Neural progenitor cell (in vitro differentiated cells): ENCODE measurements around the gene SYNDIG1. TPM values are rescaled to one million over a fixed set of nuclear protein-coding genes. Genes with fewer than 3 reads are reported as not detected.

Experiments used
- DNase-seq: peaks from one replicate; pipeline ENCODE4 v3.0.0-alpha.2; 2016; ENCODE audit warnings: low spot score
- H2AFZ ChIP-seq: fragments of 200-600 bp; sonication (generic); replicated peaks from 2 replicates; pipeline ENCODE4 v1.6.1; 2016; ENCODE audit warnings: antibody characterized with exemption
- H3F3A ChIP-seq: fragments of 200-600 bp; sonication (generic); 2 replicates; pipeline ENCODE4 v1.6.1; 2016; ENCODE audit warnings: antibody characterized with exemption, low read depth
- H3K27ac ChIP-seq: fragments of 200-600 bp; sonication (generic); 2 replicates; pipeline ENCODE4 v1.5.1; 2016; ENCODE audit warnings: mild to moderate bottlenecking
- H3K27me3 ChIP-seq: fragments of 200-600 bp; sonication (generic); 2 replicates; pipeline ENCODE4 v1.6.1; 2016; ENCODE audit warnings: mild to moderate bottlenecking, moderate library complexity
- H3K36me3 ChIP-seq: fragments of 200-600 bp; sonication (generic); 2 replicates; pipeline ENCODE4 v1.5.1; 2016
- H3K4me1 ChIP-seq: fragments of 200-600 bp; sonication (generic); 2 replicates; pipeline ENCODE4 v1.6.1; 2016; ENCODE audit warnings: mixed run types
- H3K4me2 ChIP-seq: fragments of 200-600 bp; sonication (generic); 2 replicates; pipeline ENCODE4 v1.6.1; 2016
- H3K4me3 ChIP-seq: fragments of 200-600 bp; sonication (generic); 2 replicates; pipeline ENCODE4 v1.5.1; 2016
- H3K79me2 ChIP-seq: fragments of 200-600 bp; sonication (generic); 2 replicates; pipeline ENCODE4 v1.6.1; 2016; ENCODE audit warnings: low read depth
- H3K9ac ChIP-seq: fragments of 200-600 bp; sonication (generic); 2 replicates; pipeline ENCODE4 v1.6.1; 2016
- H3K9me3 ChIP-seq: fragments of 200-600 bp; sonication (generic); 2 replicates; pipeline ENCODE4 v1.5.1; 2016; ENCODE audit warnings: low read depth
- H4K20me1 ChIP-seq: fragments of 200-600 bp; sonication (generic); 2 replicates; pipeline ENCODE4 v1.6.1; 2016; ENCODE audit warnings: low read depth
- H3K27ac Mint-ChIP-seq: 3 replicates; pipeline ENCODE4 v1.8.0; 2021; ENCODE audit warnings: mixed read lengths
- H3K27me3 Mint-ChIP-seq: 2 replicates; pipeline ENCODE4 v1.8.0; 2022; ENCODE audit warnings: low read depth, mild to moderate bottlenecking, inconsistent platforms, moderate library complexity, mixed read lengths; ENCODE audit not compliant: insufficient read depth
- H3K36me3 Mint-ChIP-seq: 3 replicates; pipeline ENCODE4 v1.8.0; 2021; ENCODE audit warnings: mixed read lengths
- H3K4me1 Mint-ChIP-seq: 3 replicates; pipeline ENCODE4 v1.8.0; 2021; ENCODE audit warnings: mixed read lengths
- H3K4me3 Mint-ChIP-seq: 3 replicates; pipeline ENCODE4 v1.8.0; 2021; ENCODE audit warnings: mild to moderate bottlenecking, moderate library complexity, mixed read lengths
- H3K9me3 Mint-ChIP-seq: 3 replicates; pipeline ENCODE4 v1.8.0; 2020; ENCODE audit warnings: mixed read lengths
- CTCF ChIP-seq: fragments of 200-600 bp; sonication (generic); IDR thresholded peaks from 2 replicates; pipeline ENCODE4 v1.5.1; 2017; ENCODE audit warnings: antibody characterized with exemption, mild to moderate bottlenecking
- EZH2 ChIP-seq: fragments of 200-600 bp; sonication (generic); IDR thresholded peaks from 2 replicates; pipeline ENCODE4 v1.6.1; 2017; ENCODE audit warnings: antibody characterized with exemption, mild to moderate bottlenecking, moderate library complexity
- EZH2phosphoT487 ChIP-seq: fragments of 200-600 bp; sonication (generic); IDR thresholded peaks from 2 replicates; pipeline ENCODE4 v1.6.1; 2017; ENCODE audit warnings: antibody characterized with exemption
- total RNA-seq: library from RNA; depleted of rRNA; stranded (reverse); fragments of >200 nt; gene quantifications from 2 replicates; pipeline ENCODE4 v1.2.3, GENCODE V29; 2015; ENCODE audit warnings: low replicate concordance

SYNDIG1 gene
- total RNA-seq, 1 donor from 2014 or later = 1.0 TPM

DNA sequence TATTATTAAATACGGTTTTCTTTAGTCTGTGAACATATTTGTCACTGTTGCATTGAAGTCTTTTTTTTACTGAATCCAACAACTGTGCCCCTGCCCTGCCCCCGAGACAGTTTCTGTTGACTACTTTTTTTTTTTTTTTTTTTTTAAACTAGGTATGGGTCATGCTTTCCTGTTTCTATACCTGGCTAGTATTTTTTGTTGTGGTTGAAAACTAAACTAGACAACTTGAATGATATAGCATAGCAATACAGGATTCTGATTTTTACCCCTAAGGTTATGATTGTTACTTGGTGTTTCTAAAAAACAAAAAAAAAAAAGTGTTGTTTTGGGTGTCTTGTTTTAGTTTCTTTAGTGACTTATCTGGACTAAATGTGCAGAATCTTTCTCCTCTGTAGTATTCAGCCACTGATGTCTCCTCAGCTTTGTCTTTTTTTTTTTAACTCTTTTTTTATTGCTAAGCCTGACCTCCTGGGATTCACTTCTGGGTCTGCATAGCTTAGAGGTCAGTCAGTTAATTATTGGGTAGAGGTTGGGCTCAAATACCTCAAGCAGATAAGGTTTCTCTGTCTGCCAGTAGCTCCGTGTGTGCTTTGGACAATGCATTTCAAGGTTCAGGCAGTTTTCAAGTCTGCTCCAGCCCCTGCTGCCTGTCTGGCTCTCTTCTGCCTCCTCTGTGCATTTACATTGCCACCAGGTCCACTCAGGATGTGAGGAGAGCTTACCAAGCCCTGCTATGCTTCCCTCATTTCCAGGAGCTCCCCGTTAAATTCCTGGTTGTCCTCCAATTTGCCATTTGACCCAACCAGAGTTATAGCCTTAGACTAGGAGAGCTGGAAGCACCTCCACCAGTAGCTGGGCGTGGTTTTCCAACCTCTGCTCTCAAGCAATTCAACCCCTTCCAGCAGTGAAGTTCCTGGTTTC lies 91.4 kb downstream of the SYNDIG1 start:
- Histone ChIP-seq H3K27me3 (no peaks in the 10 kb centered on the region), H3K4me2 (no peak overlapping the region), H3K79me2 (no peaks in the 10 kb centered on the region), H3K9ac (no peak overlapping the region), H4K20me1 (no peaks in the 10 kb centered on the region), H3F3A (no peaks in the 10 kb centered on the region), H3K4me1 (no peaks in the 10 kb centered on the region), H3K4me3 (no peak overlapping the region), H3K36me3 (peaks cover 2% of the 10 kb centered on the region), H3K27ac (no peak overlapping the region), H2AFZ (no peak overlapping the region), H3K9me3 (no peaks in the 10 kb centered on the region)
- peaks cover 27% of the 10 kb centered on the region for H3K9me3 Mint-ChIP-seq
- peaks cover 5% of the 10 kb centered on the region for H3K4me1 Mint-ChIP-seq
- no peak overlapping the region for H3K4me3 Mint-ChIP-seq
- TF ChIP-seq EZH2 (no peak), CTCF (no peak), EZH2phosphoT487 (no peak)
- no peak for DNase-seq
- no peak overlapping the region for H3K27ac Mint-ChIP-seq
- peaks cover 6% of the 10 kb centered on the region for H3K27me3 Mint-ChIP-seq
- H3K36me3 Mint-ChIP-seq = peaks cover 2% of the 10 kb centered on the region

- no peaks in the 10 kb centered on the region for H3K9me3 ChIP-seq
- peaks cover 6% of the 10 kb centered on the region for H3K9me3 Mint-ChIP-seq
- H3K4me2 ChIP-seq = no peak overlapping the region
- H2AFZ ChIP-seq = no peak overlapping the region
- H3K4me3 Mint-ChIP-seq = no peak overlapping the region
- H3K27me3 ChIP-seq = no peaks in the 10 kb centered on the region
- no peak overlapping the region for H3K4me3 ChIP-seq
- H3K36me3 ChIP-seq = peaks cover 2% of the 10 kb centered on the region
- no peak overlapping the region for H3K9ac ChIP-seq
- H3K4me1 Mint-ChIP-seq = peaks cover 4% of the 10 kb centered on the region
- no peak overlapping the region for H3K27ac ChIP-seq
- no peaks in the 10 kb centered on the region for H4K20me1 ChIP-seq
- H3F3A ChIP-seq = no peaks in the 10 kb centered on the region
- no peaks in the 10 kb centered on the region for H3K36me3 Mint-ChIP-seq
- no peaks in the 10 kb centered on the region for H3K79me2 ChIP-seq
- DNase-seq = no peak
- H3K4me1 ChIP-seq = no peaks in the 10 kb centered on the region
- no peak overlapping the region for H3K27ac Mint-ChIP-seq
- TF ChIP-seq CTCF (no peak), EZH2 (no peak), EZH2phosphoT487 (no peak)
- peaks cover 2% of the 10 kb centered on the region for H3K27me3 Mint-ChIP-seq
Observed at GRCh38 chr20:24565835-24566351, 96.5 kb downstream of the SYNDIG1 start.

DNA sequence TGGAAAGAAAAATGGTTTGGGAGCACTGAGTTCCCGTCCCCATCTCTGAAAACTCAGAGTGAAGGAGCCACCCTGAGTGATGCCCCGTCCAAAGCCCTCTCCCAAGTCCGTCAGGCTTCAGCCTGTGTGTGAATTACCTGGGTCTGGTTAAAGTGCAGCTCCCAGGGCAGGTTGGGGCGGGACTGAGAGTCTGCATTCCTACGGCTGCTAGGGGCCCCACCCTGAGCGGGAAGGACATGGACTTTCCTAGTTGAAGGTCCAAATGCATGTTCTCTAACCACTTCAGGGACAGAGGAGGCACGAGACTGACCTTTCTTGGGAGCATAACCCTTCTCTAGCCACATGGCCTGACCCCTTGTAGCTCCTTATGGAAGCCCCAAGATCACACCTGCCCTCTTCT lies 97.2 kb downstream of the SYNDIG1 start:
- Mint-ChIP-seq H3K36me3 (no peaks in the 10 kb centered on the region), H3K9me3 (peaks cover 6% of the 10 kb centered on the region), H3K4me1 (no peaks in the 10 kb centered on the region), H3K4me3 (no peak overlapping the region), H3K27ac (no peak overlapping the region), H3K27me3 (no peaks in the 10 kb centered on the region)
- no peak for DNase-seq
- no peak overlapping the region for H3K4me3 ChIP-seq
- H3K27ac ChIP-seq = no peak overlapping the region
- no peak overlapping the region for H3K9ac ChIP-seq
- H3K9me3 ChIP-seq = no peaks in the 10 kb centered on the region
- H2AFZ ChIP-seq = no peak overlapping the region
- H3K27me3 ChIP-seq = no peaks in the 10 kb centered on the region
- no peaks in the 10 kb centered on the region for H3F3A ChIP-seq
- TF ChIP-seq EZH2 (no peak), EZH2phosphoT487 (no peak), CTCF (no peak)
- no peaks in the 10 kb centered on the region for H3K4me1 ChIP-seq
- H3K36me3 ChIP-seq = peaks cover 2% of the 10 kb centered on the region
- no peaks in the 10 kb centered on the region for H3K79me2 ChIP-seq
- no peaks in the 10 kb centered on the region for H4K20me1 ChIP-seq
- no peak overlapping the region for H3K4me2 ChIP-seq
